ENCODE data around the gene TAS1R3. TPM values are rescaled to one million over a fixed set of nuclear protein-coding genes. Genes with fewer than 3 reads are reported as not detected.

TAS1R3 gene
- total RNA-seq, 3 donors from 2014 or later (not counting 1 experiment from before 2014, with no cell fraction given), result 0.66 to 1.4 (median 1.3) TPM

- Mint-ChIP-seq H3K27ac (no peak overlapping the region), H3K4me1 (peaks cover 0 to 10% of the 10 kb centered on the region in 2 donors), H3K9me3 (no peaks in the 10 kb centered on the region), H3K27me3 (ENCODE audit: low read depth in 2 of 2) (no peaks in the 10 kb centered on the region), H3K4me3 (no peak overlapping the region), H3K36me3 (no peaks in the 10 kb centered on the region)
- Histone ChIP-seq H3K27me3 (ENCODE audit: control insufficient read depth, insufficient read depth, low read length) (no peaks in the 10 kb centered on the region), H3K36me3 (ENCODE audit: control insufficient read depth, insufficient read depth, low read length) (peaks cover 2% of the 10 kb centered on the region), H3K9me3 (ENCODE audit: control insufficient read depth, insufficient read depth, low read length) (no peaks in the 10 kb centered on the region), H3K4me3 (ENCODE audit: low read length) (no peak overlapping the region), H3K27ac (ENCODE audit: low read length) (no peak overlapping the region), H3K4me1 (ENCODE audit: control insufficient read depth, insufficient read depth, low read length) (no peaks in the 10 kb centered on the region)
- intact Hi-C loops (cut with micrococcal nuclease), result no loop called here
- TF ChIP-seq, protein P1, sequence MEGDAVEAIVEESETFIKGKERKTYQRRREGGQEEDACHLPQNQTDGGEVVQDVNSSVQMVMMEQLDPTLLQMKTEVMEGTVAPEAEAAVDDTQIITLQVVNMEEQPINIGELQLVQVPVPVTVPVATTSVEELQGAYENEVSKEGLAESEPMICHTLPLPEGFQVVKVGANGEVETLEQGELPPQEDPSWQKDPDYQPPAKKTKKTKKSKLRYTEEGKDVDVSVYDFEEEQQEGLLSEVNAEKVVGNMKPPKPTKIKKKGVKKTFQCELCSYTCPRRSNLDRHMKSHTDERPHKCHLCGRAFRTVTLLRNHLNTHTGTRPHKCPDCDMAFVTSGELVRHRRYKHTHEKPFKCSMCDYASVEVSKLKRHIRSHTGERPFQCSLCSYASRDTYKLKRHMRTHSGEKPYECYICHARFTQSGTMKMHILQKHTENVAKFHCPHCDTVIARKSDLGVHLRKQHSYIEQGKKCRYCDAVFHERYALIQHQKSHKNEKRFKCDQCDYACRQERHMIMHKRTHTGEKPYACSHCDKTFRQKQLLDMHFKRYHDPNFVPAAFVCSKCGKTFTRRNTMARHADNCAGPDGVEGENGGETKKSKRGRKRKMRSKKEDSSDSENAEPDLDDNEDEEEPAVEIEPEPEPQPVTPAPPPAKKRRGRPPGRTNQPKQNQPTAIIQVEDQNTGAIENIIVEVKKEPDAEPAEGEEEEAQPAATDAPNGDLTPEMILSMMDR (IDR thresholded peaks at IDR 0.05), result no peak
- ATAC-seq (no peak), DNase-seq (no peak)
- WGBS (ENCODE audit: insufficient coverage), result 95% methylated on average over 17 of the region's 17 CpGs
Observed at GRCh38 chr1:1341549-1342021, 10.5 kb downstream of the TAS1R3 start.

GRCh38 chr1:1342061-1342562 is 11.0 kb downstream of the TAS1R3 start:
- Mint-ChIP-seq H3K4me3 (no peak overlapping the region), H3K27ac (no peak overlapping the region), H3K4me1 (peaks cover 0 to 14% of the 10 kb centered on the region in 2 donors), H3K9me3 (no peaks in the 10 kb centered on the region), H3K27me3 (ENCODE audit: low read depth in 2 of 2) (no peaks in the 10 kb centered on the region), H3K36me3 (no peaks in the 10 kb centered on the region)
- WGBS (ENCODE audit: insufficient coverage), result 98% methylated on average over 28 of the region's 28 CpGs
- no peak overlapping the region for H3K4me3 ChIP-seq (ENCODE audit: low read length)
- H3K36me3 ChIP-seq (ENCODE audit: control insufficient read depth, insufficient read depth, low read length), result peaks cover 2% of the 10 kb centered on the region
- ATAC-seq (no peak), DNase-seq (no peak)
- intact Hi-C loops (cut with micrococcal nuclease), result no loop called here
- H3K4me1 ChIP-seq (ENCODE audit: control insufficient read depth, insufficient read depth, low read length), result no peaks in the 10 kb centered on the region
- H3K27ac ChIP-seq (ENCODE audit: low read length), result no peak overlapping the region
- H3K9me3 ChIP-seq (ENCODE audit: control insufficient read depth, insufficient read depth, low read length), result no peaks in the 10 kb centered on the region
- TF ChIP-seq, protein P1 (IDR thresholded peaks at IDR 0.05), result no peak
- no peaks in the 10 kb centered on the region for H3K27me3 ChIP-seq (ENCODE audit: control insufficient read depth, insufficient read depth, low read length)

DNA sequence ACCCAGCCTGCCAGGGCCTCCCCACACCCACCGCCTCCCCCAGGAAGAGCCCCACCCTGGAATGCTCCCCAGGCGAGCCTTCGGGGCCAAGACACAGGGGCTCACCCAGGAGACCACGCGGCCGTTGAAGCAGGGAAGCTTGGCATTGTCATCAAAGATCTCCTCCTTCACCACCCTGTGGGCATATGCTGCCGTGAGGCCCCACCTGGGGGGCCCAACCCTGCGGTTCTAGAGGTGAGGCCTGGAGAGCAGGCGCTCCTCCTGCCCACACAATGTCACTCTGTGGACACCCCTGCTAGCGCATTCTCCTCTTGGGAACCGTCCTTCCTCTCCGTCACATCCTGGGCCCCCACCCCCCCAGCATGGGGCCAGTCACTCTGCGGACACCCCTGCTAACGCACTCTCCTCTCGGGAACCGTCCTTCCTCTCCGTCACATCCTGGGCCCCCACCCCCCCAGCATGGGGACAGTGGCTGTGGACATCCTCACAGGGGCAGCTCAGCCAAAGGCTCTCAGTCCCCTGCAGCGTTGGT is 11.6 kb downstream of the TAS1R3 start:
- WGBS (ENCODE audit: insufficient coverage), result 90% methylated on average over 18 of the region's 18 CpGs
- TF ChIP-seq, protein P1 (IDR thresholded peaks at IDR 0.05), result no peak
- no peak for DNase-seq

More for the DNA sequence above, 11.6 kb downstream of the TAS1R3 start:
- no peaks in the 10 kb centered on the region for H3K27me3 Mint-ChIP-seq (ENCODE audit: low read depth in 2 of 2)
- ATAC-seq, result no peak
- peak overlapping the region in 1 of 2 donors; percentile 33 for H3K27ac Mint-ChIP-seq
- Histone ChIP-seq H3K27me3 (ENCODE audit: control insufficient read depth, insufficient read depth, low read length) (no peaks in the 10 kb centered on the region), H3K4me3 (ENCODE audit: low read length) (no peak overlapping the region), H3K4me1 (ENCODE audit: control insufficient read depth, insufficient read depth, low read length) (peaks cover 3% of the 10 kb centered on the region), H3K36me3 (ENCODE audit: control insufficient read depth, insufficient read depth, low read length) (peaks cover 2% of the 10 kb centered on the region), H3K9me3 (ENCODE audit: control insufficient read depth, insufficient read depth, low read length) (no peaks in the 10 kb centered on the region), H3K27ac (ENCODE audit: low read length) (no peak overlapping the region)
- intact Hi-C loops (cut with micrococcal nuclease), result no loop called here
- H3K4me3 Mint-ChIP-seq, result no peak overlapping the region
- peaks cover 0 to 19% of the 10 kb centered on the region in 2 donors for H3K4me1 Mint-ChIP-seq
- H3K36me3 Mint-ChIP-seq, result no peaks in the 10 kb centered on the region
- no peaks in the 10 kb centered on the region for H3K9me3 Mint-ChIP-seq

Measured in natural killer cell (primary cell).